OCI-M2 (cell line): ENCODE measurements around the gene OGDHL.
"Not testable (repeated sequence)": the region's sequence is repeated elsewhere in the genome, so short reads cannot be mapped to it uniquely, and the experiment has no call there.

ENCODE experiments used
- DNase-seq: peaks from one replicate; lab custom pipeline; 2025; ENCODE audit not compliant: unreplicated experiment; lab: John Stamatoyannopoulos, UW

The OGDHL gene

DNA sequence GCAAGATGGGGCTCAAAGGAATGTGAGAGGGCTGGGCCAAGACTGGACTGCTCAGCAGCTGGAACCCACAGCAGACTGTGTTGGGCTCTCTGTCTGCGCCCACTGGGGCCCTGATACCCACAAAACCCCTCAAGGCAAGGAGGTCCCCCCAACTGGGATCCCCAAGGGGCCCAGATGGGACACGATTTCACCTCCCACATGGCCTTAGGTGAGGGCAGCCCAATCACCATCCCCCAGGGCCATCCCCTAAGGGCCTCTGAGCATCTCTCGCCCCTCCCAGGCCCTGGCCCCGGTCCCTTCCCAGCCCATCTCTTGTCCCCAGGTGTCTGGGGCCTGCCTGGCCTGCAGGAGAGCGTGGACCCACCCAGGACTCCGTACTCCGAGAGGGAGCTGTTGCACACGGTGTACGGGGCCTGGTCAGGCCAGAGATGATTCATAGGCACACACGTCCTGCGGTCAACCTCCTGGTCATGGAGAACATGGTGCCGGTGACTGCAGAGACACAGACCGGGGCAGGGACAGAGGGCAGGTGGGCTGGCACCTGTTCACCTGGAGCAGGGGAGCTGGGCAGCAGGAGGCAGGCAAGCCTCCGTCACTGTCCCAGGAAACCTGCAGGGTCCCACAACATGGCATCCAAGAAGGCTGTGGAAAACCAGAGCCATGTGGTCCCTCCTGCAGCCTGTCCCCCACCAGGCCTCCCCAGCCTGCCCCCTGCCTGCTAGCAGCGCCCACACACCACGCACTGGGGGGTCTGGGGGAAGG lies 21.6 kb downstream of the OGDHL start:
- DNase-seq, result no peak

DNA sequence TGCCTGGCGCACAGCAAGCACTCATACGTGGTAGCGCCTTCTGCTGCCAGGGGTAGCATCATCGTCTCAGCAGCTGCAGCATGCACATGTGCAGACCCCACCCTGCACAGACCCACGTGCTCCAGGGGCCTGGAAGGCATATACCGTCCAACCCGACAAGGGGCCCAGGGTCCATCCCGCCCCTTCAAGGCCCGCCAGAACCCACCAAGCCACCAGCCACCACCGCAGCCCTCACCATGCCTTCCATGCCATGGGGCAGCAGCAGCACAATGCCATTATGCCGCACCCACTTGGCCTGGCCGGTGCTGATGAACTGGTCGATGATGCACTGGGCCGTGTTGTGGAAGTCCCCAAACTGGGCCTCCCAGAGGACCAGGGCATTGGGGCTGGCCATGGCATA lies 22.7 kb downstream of the OGDHL start:
- DNase-seq, result no peak

DNA sequence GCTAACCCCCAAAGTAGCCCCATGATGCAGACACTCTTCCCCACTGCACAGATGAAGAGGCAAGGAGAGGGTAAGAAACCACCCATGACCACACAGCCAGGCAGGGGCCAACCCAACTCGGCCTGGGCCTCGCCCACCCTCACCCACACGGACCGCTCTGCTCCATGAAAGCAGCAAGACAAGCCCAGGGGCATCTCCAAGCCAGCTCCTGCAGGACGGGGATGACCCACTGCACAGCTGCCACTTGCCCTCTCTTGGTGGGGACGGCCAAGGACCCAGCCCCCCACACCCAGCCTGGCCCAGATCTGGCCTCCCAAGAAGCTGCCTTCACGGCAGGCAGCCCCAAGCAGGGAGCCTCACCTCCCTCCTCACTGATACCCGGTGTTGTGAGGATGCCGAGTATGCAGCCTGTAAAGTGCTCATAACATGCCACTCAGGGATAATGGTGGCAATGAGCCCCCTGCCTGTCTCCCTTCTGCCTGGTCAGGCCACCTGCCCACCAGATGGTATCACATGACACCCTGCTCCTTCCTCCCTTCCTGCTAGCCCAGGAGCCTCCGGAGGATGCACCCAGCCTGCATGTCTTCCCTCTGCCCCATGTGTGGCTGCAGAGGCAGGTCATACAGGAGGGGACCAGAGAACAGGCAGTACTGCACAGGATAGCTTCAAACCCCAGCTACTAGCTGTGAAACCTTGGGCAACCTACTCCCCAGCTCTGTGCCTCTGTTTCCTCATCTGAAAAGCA lies 23.3 kb downstream of the OGDHL start:
- DNase-seq, result no peak

DNA sequence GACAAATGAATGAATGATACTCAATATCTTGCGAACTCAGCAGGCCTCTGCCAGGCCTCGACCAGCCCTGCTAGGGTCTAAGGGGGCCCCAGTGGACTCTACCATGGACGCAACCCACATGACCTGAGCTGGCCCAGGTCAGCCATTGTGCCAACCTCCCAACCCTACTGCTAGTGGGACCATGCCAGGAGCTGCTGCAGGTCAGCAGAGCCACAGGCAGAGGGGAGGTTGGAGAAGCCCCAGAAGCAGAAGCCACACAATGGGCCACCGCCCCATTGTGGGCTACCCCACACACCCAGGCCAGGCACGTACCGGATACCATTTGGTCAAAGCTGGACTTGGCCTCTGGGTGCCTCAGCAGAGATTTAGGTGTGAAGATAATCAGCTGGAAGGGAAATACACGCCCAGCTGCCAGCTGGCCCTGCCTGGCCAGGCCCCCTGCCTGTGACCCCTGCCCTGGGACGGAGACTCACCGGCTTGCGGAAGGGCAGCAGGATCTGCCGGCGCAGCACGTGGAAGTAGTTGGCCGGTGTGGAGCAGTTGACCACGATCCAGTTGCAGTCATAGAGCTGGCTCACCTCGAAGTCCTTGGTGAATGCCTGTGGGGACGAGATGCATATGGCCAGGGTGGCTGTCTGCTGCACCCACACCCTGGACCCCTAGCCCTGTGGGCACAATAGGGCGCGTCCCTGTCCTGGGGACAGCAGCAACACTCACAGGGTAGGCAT lies 24.5 kb downstream of the OGDHL start:
- no peak for DNase-seq

DNA sequence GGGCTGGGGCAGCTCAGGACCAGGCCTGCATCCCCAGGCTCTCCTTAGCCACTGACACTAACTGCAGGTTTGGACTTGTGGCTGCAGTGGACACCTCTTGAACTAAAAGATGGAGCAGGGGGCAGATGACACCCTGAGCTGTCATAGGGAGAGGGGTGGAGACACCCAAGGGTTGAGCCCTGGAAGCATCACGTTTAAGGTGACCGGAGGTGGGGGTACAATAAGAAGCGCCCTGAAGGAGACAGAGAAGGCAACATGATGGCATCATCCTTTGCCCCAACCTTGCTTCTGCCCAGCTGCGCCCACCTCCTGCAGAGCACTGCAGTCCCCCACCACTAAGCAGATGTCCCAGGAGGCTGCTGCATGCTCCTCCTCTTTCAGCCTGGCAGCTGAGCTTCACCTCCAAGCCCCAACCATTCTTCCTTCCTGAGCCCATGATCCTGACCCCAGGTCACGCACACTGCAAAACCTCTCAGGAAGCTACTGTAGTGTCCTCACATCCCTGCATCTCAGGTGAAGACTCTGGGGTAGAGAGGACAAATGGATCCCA lies 25.5 kb downstream of the OGDHL start:
- DNase-seq, result no peak

DNA sequence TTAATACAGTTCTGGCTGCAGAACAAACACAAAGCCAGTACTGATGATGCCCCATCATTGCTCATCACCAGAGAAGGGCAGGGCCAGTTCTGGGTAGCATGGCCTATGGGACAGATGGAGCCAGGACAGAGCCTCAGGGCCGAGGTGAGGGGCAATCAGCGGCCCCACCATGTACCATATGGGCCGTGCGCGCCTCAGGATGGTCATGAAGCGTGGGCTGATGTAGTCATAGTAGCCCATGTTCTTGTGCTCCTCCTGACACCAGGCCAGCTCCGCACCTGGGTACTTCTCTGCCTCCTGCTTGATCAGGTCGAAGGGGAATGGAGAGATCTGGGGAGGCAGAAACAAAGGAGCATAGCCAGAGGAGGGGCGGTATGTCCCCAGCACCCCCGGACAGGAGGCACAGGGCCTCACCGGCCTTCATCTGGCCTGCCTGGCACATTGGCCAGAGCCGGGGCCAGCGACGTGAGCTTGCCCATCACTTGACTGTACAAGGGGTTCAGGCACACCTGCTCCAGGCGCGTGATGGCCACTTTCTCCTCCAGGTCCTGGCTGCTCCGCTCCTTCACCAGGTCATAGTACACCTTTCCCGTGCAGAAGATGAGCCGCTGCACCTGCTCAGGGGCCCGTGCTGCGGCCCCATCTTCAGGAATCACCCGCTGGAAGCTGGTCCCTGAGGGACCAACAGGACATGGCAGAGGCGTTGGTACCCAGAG lies 26.1 kb downstream of the OGDHL start:
- no peak for DNase-seq

DNA sequence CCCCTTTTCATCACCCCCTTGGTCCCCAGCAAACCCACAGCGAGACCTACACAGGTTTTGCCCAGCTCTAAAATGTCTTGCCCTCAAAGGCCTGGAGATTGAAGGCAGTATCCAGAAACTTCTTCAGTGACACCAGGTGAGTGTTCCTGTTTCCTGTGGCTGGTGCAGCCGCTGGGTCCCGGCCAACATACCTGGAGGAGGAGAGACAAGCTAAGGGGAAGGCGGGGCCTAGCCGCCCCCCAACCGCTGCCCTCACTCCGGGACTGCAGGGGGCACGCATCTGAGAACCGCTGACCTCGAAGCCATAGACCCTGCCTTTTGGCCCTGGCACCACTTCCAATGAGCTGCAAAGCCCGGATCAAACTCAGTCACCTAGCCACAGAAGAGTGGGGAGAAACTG lies 27.0 kb downstream of the OGDHL start:
- no peak for DNase-seq

DNA sequence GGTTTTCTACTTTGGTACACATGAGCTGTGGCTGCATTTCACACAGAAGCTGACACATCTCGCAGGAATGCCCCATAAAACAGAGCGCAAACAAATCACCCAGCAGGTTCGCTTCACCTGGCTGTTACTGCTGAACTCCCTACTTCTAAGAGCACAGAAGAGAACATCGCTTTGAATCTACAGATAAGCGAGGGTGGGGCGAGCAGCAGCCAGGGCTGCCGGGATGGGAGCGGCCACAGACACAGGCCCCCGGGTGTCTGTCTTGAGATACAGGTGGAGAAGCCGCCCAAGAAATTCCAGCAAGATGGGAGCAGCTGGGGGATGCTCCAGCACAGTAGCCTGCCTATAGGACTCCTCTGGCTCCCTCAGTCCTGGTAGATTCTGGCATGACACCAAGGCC lies 27.4 kb downstream of the OGDHL start:
- no peak for DNase-seq

DNA sequence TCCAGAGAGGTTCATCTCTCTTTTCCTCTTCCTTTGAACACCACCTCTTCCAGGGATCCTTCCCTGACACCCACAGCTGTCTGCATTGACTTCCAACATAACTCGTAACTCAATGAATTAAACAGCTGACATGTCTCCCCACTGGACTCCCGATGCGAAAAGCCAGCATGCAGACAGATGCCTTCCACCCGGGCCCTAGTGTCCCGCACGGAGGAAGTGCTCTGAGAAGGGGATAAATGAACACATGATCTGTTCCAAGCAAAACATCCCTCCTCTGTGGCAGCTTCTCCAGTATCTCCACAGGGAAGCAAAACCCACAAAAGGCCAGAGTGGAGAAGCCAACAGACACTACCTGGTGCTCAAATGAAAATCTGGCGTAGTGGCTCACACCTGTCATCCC lies 28.3 kb downstream of the OGDHL start:
- no peak for DNase-seq

DNA sequence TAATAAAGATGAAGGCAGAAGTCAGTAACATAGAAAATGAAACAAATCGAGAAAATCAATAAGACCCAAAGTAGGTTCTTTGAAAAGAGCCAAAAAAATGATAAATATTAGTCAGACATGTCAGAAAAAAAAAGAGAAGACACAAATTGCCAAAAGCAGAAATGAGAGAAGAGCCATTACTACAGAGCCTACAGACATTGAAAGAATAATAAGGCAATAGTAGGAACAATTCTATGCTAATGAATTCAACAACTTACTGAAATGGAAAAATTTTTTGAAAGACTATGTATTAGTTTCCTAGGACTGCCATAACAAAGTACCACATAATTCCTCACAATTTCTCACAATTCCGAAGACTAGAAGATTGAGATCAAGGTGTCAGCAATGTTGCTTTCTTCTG lies 35.5 kb downstream of the OGDHL start:
- DNase-seq, result no peak

DNA sequence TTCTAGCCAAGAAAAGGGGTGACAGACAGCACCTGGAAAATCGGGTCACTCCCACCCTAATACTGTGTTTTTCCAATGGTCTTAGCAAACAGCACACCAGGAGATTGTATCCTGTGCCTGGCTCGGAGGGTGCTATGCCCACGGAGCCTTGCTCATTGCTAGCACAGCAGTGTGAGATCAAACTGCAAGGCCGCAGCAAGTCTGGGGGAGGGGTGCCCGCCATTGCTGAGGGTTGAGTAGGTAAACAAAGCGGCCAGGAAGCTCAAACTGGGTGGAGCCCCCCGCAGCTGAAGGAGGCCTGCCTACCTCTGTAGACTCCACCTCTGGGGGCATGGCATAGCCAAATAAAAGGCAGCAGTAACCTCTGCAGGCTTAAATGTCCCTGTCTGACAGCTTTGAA lies 47.0 kb downstream of the OGDHL start:
- not testable (repeated sequence) for DNase-seq

DNA sequence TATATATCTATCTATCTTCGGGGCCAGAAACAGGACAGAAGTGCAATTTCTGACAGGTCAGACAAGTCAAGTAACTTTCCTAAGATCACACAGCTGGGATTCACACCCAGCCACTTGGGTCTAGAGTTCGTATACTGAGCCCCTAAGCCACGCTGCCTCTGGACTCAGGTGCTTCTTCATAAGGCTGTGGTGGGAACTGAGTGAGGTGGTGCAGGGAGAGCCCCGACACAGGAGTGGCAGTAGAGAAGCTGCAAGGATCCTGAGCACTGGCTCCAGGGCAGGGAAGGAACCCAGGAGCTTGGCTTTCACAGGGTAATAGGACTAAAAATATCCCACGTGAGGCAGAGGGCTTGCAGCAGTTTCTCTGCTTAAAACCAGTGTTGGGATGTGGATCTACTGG lies 48.9 kb downstream of the OGDHL start:
- DNase-seq, result no peak

DNA sequence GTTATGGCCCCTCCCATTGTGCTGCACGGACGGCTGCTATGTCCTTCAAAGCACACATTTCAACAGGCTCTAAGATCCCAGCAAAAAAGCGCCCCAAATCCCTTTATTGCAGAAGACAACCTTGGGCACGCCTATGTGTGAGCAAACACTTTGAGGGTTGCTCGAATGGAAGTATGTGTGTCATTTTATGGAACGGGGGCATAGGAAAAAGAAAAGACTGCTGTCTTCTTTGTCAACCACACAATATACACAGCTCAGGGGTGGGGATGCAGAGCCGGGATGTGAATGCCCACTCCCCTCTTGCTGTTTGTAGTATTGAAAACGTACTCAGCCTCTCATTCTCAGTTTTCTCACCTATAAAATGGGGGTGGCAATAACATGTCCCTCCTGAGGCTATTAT lies 50.6 kb downstream of the OGDHL start:
- DNase-seq, result no peak

DNA sequence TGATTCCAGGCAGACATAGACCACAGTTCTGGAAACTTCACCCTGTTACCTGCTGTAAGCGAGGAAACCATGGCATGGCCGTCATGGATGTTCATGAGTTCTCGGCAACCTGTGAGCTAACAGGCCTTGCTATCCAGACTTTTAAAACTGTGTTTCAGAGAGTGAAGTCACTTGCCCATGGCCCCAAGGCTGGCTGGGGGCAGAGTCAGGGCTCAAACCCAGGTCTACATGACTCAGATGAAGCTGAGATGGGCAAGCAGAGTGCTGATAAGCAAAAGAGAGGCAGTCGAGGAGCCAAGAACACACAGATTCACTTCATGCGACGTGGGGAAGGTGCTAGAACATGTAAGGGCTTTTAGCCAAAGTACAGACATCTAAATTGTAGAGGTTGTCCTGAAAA lies 51.2 kb downstream of the OGDHL start:
- no peak for DNase-seq

DNA sequence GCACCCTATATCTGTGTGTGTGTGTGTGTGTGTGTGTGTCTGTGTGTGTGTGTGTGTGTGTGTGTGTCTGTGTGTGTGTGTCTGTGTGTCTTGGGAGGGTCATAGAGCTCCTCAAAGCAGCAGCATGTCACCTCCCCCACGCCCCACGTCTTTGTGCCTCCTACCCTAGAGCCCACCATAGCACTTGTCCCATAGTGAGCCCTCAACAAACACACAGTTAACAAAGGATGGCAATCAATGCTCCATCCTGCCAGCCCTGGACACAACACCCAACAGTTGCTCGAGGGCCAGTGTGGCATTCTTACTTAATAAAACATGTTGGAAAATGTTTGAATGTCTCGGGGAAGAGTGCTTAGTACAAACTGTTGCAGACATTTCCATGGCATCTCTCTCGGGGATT lies 52.2 kb downstream of the OGDHL start:
- no peak for DNase-seq

DNA sequence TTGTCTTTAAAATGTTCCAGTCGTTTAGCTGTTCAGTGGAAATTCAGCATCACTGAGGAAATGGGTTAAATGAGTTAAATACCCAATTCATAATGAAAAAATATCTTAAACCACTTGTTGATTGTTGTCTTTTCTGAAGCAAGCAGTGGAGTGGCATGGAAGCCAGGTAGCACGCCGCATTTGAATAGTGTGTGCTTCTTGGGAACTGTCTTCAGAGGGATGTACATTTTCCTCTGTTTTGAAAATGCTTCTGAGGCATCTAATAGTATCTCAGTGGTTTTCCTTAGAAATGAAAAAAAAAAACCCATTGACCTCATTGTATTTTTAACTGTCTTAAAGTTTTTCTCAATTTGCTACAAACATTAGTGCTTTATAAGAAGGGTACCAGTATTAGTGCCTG lies 54.5 kb downstream of the OGDHL start:
- DNase-seq, result no peak

DNA sequence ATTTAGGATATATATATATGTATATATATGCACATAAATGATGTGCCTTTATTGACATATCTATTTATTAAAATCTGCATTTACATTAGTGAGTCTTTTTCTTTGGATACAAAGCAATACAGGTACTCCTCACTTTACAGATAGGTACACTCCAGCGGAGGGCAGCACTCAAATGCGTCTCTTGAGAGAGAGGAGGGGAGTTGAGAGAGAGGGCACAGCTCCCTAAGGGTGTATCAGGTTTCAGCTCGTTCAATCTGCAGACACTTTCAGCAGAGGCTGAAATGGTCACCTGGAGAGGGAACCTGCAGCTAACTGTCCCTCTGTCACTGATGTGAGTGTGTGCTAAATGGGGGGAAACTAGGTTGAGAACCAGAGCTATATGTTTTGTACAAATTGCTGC lies 61.1 kb downstream of the OGDHL start:
- no peak for DNase-seq

DNA sequence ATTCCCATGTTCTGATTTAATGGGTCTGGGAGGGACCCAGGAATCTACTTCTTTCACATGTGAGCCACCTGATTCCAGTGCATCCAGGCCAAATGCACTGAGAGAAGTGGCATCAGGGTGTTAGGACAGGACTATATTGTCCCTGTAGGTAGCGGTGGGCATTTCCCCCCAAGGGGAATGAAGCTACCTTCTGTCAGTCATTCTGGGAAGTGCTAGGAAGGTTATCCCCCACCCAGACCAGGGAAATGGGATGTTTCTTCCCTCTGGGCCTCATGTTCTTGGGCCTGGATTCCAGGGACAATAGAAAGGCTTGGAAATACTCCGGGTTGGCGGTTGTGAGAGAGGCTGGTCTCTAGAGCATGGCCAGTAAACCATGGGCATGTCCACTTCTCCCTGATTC lies 61.9 kb downstream of the OGDHL start:
- DNase-seq, result no peak

DNA sequence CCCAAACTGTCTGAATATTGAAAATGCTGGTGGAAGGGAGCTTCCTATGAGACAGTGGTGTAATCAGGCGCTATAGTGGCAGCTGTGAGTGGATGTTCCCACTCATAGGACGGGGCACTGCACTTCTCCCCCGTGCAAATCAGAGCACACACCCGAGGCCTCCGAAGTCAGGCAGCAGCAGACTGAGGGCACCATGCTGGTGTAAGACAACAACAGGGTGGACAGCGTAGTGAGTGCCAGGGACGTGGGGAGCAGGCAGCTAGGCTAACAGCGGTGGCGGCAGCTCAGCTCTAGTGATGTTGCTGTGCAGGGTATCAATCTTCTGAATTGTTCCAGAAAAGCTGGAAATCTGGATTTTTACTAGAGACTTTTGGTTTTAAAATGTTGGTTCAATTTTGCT lies 63.4 kb downstream of the OGDHL start:
- no peak for DNase-seq

DNA sequence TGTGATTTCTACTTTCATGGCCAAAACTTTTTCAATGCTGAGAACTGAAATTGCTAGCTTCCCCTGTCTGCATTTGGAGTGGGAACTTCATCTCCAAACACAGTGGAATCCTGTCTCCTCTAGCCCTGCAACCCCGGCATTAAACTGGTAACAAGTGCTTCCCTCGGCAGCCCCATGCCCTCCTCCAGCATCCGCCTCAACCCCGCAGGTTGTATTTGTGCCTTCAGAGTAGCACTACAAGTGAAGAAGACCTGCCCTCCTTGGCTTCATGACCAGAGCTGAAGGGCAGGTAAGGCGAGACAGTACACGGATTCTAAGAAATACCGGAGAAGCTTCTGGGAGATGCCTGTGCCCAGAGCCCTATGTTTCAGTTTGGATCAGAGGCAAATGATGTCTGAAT lies 65.8 kb downstream of the OGDHL start:
- no peak for DNase-seq

DNA sequence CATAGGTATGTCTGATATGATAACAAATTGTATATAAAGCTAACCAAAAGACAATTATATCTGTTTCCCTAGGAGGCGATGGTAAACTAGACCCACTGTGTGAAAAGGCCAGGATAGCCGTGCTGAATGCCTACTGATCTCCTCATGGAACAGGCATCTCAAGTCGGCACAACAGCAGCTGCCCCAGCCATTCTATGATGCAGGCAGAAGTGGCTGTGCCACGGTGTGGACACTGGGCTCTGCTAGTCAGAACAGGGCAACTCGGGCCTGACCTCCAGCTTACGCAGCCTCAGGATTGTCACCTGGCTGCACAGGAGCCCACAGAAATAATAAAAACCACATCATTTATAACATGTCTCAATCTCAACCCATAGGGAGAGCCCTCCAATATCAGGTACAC lies 67.7 kb downstream of the OGDHL start:
- no peak for DNase-seq
